Adipocyte (in vitro differentiated cells): ENCODE data around the gene VGLL4.

Experiments used
- DNase-seq: peaks from one replicate; pipeline ENCODE4 v3.0.0-alpha.2; 2015; ENCODE audit warnings: low read depth
- H3K27me3 ChIP-seq: replicated peaks from 2 replicates; pipeline ENCODE4 v1.7.0; 2013; ENCODE audit warnings: mild to moderate bottlenecking, low read length, moderate library complexity; ENCODE audit not compliant: control insufficient read depth, insufficient read depth
- H3K36me3 ChIP-seq: 2 replicates; pipeline ENCODE4 v1.7.0; 2013; ENCODE audit warnings: low read length, mild to moderate bottlenecking, moderate library complexity; ENCODE audit not compliant: control insufficient read depth, insufficient read depth, severe bottlenecking
- H3K4me1 ChIP-seq: 2 replicates; pipeline ENCODE4 v1.7.0; 2013; ENCODE audit warnings: mild to moderate bottlenecking, low read length, moderate library complexity; ENCODE audit not compliant: control insufficient read depth, insufficient read depth
- H3K4me3 ChIP-seq: 2 replicates; pipeline ENCODE4 v1.7.0; 2013; ENCODE audit warnings: mild to moderate bottlenecking, low read length, moderate library complexity
- H3K9ac ChIP-seq: 2 replicates; pipeline ENCODE4 v1.7.0; 2013; ENCODE audit warnings: mild to moderate bottlenecking, low read length, moderate library complexity
- H3K9me3 ChIP-seq: 2 replicates; pipeline ENCODE4 v1.7.0; 2013; ENCODE audit warnings: mild to moderate bottlenecking, low read length, moderate library complexity; ENCODE audit not compliant: control insufficient read depth

The VGLL4 gene

GRCh38 chr3:11613319-11613718, 30.4 kb downstream of the VGLL4 start:
- DNase-seq: no peak
- H3K36me3 ChIP-seq: no peaks in the 10 kb centered on the region
- peaks cover 50% of the 10 kb centered on the region for H3K4me1 ChIP-seq
- no peaks in the 10 kb centered on the region for H3K27me3 ChIP-seq
- H3K9ac ChIP-seq: no peak overlapping the region
- H3K4me3 ChIP-seq: no peak overlapping the region
- H3K9me3 ChIP-seq: no peaks in the 10 kb centered on the region

- Histone ChIP-seq H3K9ac (peak overlapping the region; percentile 7), H3K27me3 (no peaks in the 10 kb centered on the region), H3K9me3 (no peaks in the 10 kb centered on the region), H3K36me3 (no peaks in the 10 kb centered on the region), H3K4me1 (peaks cover 57% of the 10 kb centered on the region), H3K4me3 (peak overlapping the region; percentile 22)
- DNase-seq: peak; percentile 64
These were observed 31.1 kb downstream of the VGLL4 start for GRCh38 chr3:11612515-11613188.

GRCh38 chr3:11611341-11611799, 32.3 kb downstream of the VGLL4 start:
- no peak for DNase-seq
- Histone ChIP-seq H3K27me3 (no peaks in the 10 kb centered on the region), H3K4me1 (peaks cover 70% of the 10 kb centered on the region), H3K9me3 (no peaks in the 10 kb centered on the region), H3K36me3 (no peaks in the 10 kb centered on the region), H3K9ac (no peak overlapping the region), H3K4me3 (no peak overlapping the region)

GRCh38 chr3:11610700-11611275, 32.9 kb downstream of the VGLL4 start:
- H3K4me1 ChIP-seq: peaks cover 70% of the 10 kb centered on the region
- no peak for DNase-seq
- H3K4me3 ChIP-seq: no peak overlapping the region

GRCh38 chr3:11610044-11610671, 33.6 kb downstream of the VGLL4 start:
- Histone ChIP-seq H3K4me3 (peak overlapping the region; percentile 19), H3K27me3 (no peaks in the 10 kb centered on the region), H3K4me1 (peaks cover 70% of the 10 kb centered on the region), H3K36me3 (no peaks in the 10 kb centered on the region), H3K9ac (no peak overlapping the region), H3K9me3 (no peaks in the 10 kb centered on the region)
- DNase-seq: no peak

More at GRCh38 chr3:11610700-11611275, 32.9 kb downstream of the VGLL4 start:
- H3K9ac ChIP-seq: no peak overlapping the region
- no peaks in the 10 kb centered on the region for H3K36me3 ChIP-seq
- H3K27me3 ChIP-seq: no peaks in the 10 kb centered on the region
- H3K9me3 ChIP-seq: no peaks in the 10 kb centered on the region

GRCh38 chr3:11609481-11609880, 34.2 kb downstream of the VGLL4 start:
- H3K27me3 ChIP-seq: no peaks in the 10 kb centered on the region
- no peak for DNase-seq
- H3K4me1 ChIP-seq: peaks cover 73% of the 10 kb centered on the region
- no peaks in the 10 kb centered on the region for H3K9me3 ChIP-seq
- no peaks in the 10 kb centered on the region for H3K36me3 ChIP-seq
- H3K4me3 ChIP-seq: no peak overlapping the region
- H3K9ac ChIP-seq: no peak overlapping the region

- Histone ChIP-seq H3K4me1 (peaks cover 75% of the 10 kb centered on the region), H3K9me3 (no peaks in the 10 kb centered on the region), H3K4me3 (no peak overlapping the region), H3K9ac (peak overlapping the region; percentile 43), H3K27me3 (no peaks in the 10 kb centered on the region), H3K36me3 (no peaks in the 10 kb centered on the region)
- DNase-seq: peak; percentile 51
These were observed 35.9 kb downstream of the VGLL4 start for GRCh38 chr3:11607816-11608215.

GRCh38 chr3:11606865-11607440, 36.8 kb downstream of the VGLL4 start:
- H3K4me3 ChIP-seq: no peak overlapping the region
- DNase-seq: no peak
- H3K36me3 ChIP-seq: no peaks in the 10 kb centered on the region
- H3K27me3 ChIP-seq: no peaks in the 10 kb centered on the region
- H3K9ac ChIP-seq: peak overlapping the region; percentile 12
- H3K4me1 ChIP-seq: peaks cover 75% of the 10 kb centered on the region
- H3K9me3 ChIP-seq: no peaks in the 10 kb centered on the region

- no peak overlapping the region for H3K4me3 ChIP-seq
- no peak overlapping the region for H3K9ac ChIP-seq
- no peaks in the 10 kb centered on the region for H3K9me3 ChIP-seq
- H3K27me3 ChIP-seq: no peaks in the 10 kb centered on the region
- DNase-seq: no peak
- peaks cover 76% of the 10 kb centered on the region for H3K4me1 ChIP-seq
- peaks cover 2% of the 10 kb centered on the region for H3K36me3 ChIP-seq
These were observed 37.5 kb downstream of the VGLL4 start for GRCh38 chr3:11606090-11606784.

GRCh38 chr3:11605398-11605797, 38.3 kb downstream of the VGLL4 start:
- H3K9ac ChIP-seq: no peak overlapping the region
- H3K4me1 ChIP-seq: peaks cover 74% of the 10 kb centered on the region
- no peak for DNase-seq
- H3K4me3 ChIP-seq: no peak overlapping the region
- peaks cover 5% of the 10 kb centered on the region for H3K36me3 ChIP-seq
- H3K9me3 ChIP-seq: no peaks in the 10 kb centered on the region
- no peaks in the 10 kb centered on the region for H3K27me3 ChIP-seq
